ENCODE data around the gene GTF3C5. TPM values are rescaled to one million over a fixed set of nuclear protein-coding genes. Genes with fewer than 3 reads are reported as not detected.
A peak's percentile ranks its signal among the peaks of the same experiment; 100 is the strongest.
"Not testable (repeated sequence)": the region's sequence is repeated elsewhere in the genome, so short reads cannot be mapped to it uniquely, and the experiment has no call there.

The GTF3C5 gene
- total RNA-seq, 1 experiment from 2014 or later: 104 TPM

GRCh38 chr9:133060417-133060841 is 29.6 kb downstream of the GTF3C5 start:
- ChIA-PET POLR2A (interaction anchor here (0.7 kb wide), 1 partner anchor 39 kb away, joined by 3 read pairs; no protein-coding TSS in a partner anchor), CTCF (interaction anchor here (0.7 to 3.0 kb wide), 8 partner anchors 9 to 126 kb away, joined by 3 to 13 read pairs (median 4); partner anchors contain the start of gene GTF3C5)
- Mint-ChIP-seq H3K27ac (peak overlapping the region; percentile 94), H3K9me3 (no peaks in the 10 kb centered on the region), H3K4me1 (peaks cover 35% of the 10 kb centered on the region), H3K27me3 (ENCODE audit: low read depth) (no peaks in the 10 kb centered on the region), H3K36me3 (peaks cover 13% of the 10 kb centered on the region), H3K4me3 (no peak overlapping the region; the same call in 1 of the 2 replicates)
- DNase-seq (ENCODE audit: low spot score) (no peak), ATAC-seq (peak; percentile 79)
- TF ChIP-seq PRDM15 (CRISPR knock-in tag; IDR thresholded peaks at IDR 0.05) (no peak), ZNF416 (CRISPR knock-in tag; IDR thresholded peaks at IDR 0.05) (no peak)

DNA sequence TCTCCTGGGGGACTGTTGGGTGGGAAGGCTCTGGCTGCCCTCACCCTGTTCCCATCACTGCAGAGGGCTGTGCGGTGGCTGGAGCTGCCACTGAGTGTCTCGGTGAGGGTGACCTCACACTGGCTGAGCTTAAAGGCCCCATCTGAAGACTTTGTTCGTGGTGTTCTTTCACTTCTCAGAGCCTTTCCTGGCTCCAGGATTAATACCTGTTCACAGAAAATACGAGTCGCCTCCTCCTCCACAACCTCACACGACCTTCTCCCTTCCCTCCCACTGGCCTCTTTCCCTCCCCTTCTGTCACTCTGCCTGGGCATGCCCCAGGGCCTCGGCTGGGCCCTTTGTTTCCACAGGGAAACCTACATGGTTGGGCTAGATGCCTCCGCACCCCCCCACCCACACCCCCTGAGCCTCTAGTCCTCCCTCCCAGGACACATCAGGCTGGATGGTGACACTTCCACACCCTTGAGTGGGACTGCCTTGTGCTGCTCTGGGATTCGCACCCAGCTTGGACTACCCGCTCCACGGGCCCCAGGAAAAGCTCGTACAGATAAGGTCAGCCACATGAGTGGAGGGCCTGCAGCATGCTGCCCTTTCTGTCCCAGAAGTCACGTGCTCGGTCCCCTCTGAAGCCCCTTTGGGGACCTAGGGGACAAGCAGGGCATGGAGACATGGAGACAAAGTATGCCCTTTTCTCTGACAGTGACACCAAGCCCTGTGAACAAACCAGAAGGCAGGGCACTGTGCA is 30.4 kb downstream of the GTF3C5 start:
- ATAC-seq: peak; percentile 47
- H3K4me1 Mint-ChIP-seq: peaks cover 35% of the 10 kb centered on the region
- peak overlapping the region; percentile 74; the same call in 1 of the 2 replicates for H3K27ac Mint-ChIP-seq
- POLR2A ChIA-PET; DNase-seq (ENCODE audit: low spot score); H3K9me3 Mint-ChIP-seq; H3K27me3 Mint-ChIP-seq (ENCODE audit: low read depth); H3K4me3 Mint-ChIP-seq; H3K36me3 Mint-ChIP-seq: not testable (repeated sequence)
- CTCF ChIA-PET: interaction anchor here (1.3 to 3.0 kb wide), 5 partner anchors 9 to 125 kb away, joined by 3 to 13 read pairs (median 4); partner anchors contain the start of gene GTF3C5

- H3K9me3 Mint-ChIP-seq; ATAC-seq; H3K4me3 Mint-ChIP-seq; H3K27me3 Mint-ChIP-seq (ENCODE audit: low read depth); POLR2A ChIA-PET; DNase-seq (ENCODE audit: low spot score); H3K36me3 Mint-ChIP-seq: not testable (repeated sequence)
- H3K27ac Mint-ChIP-seq: peak within 1 kb of the TSS; percentile 74; the same call in 1 of the 2 replicates
- peaks cover 35% of the 10 kb centered on the region for H3K4me1 Mint-ChIP-seq
- CTCF ChIA-PET: interaction anchor here (1.3 to 3.0 kb wide), 2 partner anchors 82 to 124 kb away, joined by 3 to 13 read pairs; no protein-coding TSS in a partner anchor
Measured at GRCh38 chr9:133061764-133062145, 31.0 kb downstream of the GTF3C5 start, which contains the start of gene CEL. TSS of gene CEL (plus strand) at chr9:133061981. CDS start at chr9:133062003, 22 bp downstream.

DNA sequence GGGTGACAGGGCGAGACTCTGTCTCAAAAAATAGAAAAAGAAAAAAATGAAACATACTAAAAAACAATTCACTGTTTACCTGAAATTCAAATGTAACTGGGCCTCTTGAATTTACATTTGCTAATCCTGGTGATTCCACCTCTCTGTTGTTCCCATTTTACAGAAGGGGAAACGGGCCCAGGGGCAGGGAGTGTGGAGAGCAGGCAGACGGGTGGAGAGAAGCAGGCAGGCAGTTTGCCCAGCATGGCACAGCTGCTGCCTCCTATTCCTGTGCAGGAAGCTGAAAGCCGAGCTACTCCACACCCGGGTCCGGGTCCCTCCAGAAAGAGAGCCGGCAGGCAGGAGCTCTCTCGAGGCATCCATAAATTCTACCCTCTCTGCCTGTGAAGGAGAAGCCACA is 31.8 kb downstream of the GTF3C5 start:
- CTCF ChIA-PET: interaction anchor here (2.1 to 2.2 kb wide), 2 partner anchors 81 to 125 kb away, joined by 5 to 9 read pairs; no protein-coding TSS in a partner anchor
- H3K27me3 Mint-ChIP-seq (ENCODE audit: low read depth): not testable (repeated sequence)

DNA sequence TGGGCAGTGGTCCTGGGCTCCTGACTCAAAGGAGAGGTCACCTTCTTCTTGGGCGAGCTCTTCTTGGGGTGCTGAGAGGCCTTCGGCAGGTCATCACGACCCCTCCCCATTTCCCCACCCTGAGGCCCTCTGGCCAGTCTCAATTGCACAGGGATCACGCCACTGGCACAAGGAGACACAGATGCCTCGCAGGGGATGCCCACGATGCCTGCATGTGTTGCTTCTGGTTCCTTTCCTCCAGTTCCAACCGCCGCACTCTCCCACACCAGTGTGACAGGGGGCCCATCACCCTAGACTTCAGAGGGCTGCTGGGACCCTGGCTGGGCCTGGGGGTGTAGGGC is 32.3 kb downstream of the GTF3C5 start:
- DNase-seq (ENCODE audit: low spot score): no peak
- CTCF ChIA-PET: interaction anchor here (2.1 to 2.2 kb wide), 2 partner anchors 81 to 125 kb away, joined by 5 to 9 read pairs; no protein-coding TSS in a partner anchor
- peaks cover 35% of the 10 kb centered on the region for H3K4me1 Mint-ChIP-seq

More for the DNA sequence above, 31.8 kb downstream of the GTF3C5 start:
- peaks cover 35% of the 10 kb centered on the region for H3K4me1 Mint-ChIP-seq
- H3K27ac Mint-ChIP-seq; H3K36me3 Mint-ChIP-seq; DNase-seq (ENCODE audit: low spot score); ATAC-seq; H3K4me3 Mint-ChIP-seq; POLR2A ChIA-PET; H3K9me3 Mint-ChIP-seq: not testable (repeated sequence)

DNA sequence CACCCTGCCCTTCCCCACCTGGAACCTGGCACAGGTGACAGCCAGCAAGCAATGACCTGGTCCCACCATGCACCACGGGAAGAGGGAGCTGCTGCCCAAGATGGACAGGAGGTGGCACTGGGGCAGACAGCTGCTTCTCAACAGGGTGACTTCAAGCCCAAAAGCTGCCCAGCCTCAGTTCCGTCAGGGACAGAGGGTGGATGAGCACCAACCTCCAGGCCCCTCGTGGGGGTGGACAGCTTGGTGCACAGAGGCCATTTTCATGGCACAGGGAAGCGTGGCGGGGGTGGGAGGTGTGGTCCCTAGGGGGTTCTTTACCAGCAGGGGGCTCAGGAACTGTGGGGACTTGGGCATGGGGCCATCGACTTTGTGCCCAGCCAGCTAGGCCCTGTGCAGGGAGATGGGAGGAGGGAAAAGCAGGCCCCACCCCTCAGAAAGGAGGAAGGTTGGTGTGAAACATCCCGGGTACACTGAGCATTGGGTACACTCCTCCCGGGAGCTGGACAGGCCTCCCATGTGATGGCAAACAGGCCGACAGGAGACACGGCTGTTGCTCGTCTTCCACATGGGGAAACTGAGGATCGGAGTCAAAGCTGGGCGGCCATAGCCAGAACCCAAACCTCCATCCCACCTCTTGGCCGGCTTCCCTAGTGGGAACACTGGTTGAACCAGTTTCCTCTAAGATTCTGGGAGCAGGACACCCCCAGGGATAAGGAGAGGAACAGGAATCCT is 32.9 kb downstream of the GTF3C5 start:
- Mint-ChIP-seq H3K4me1 (peaks cover 32% of the 10 kb centered on the region), H3K27ac (0 out of 2 replicates have a peak overlapping the region, but pooled peaks have one; percentile 11), H3K36me3 (no peaks in the 10 kb centered on the region), H3K27me3 (ENCODE audit: low read depth) (no peaks in the 10 kb centered on the region), H3K4me3 (no peak overlapping the region), H3K9me3 (no peaks in the 10 kb centered on the region)
- ChIA-PET CTCF (interaction anchor here (2.1 to 2.2 kb wide), 2 partner anchors 80 to 124 kb away, joined by 5 to 9 read pairs; no protein-coding TSS in a partner anchor), POLR2A (interaction anchor here (0.6 kb wide), 1 partner anchor 367 kb away, joined by 4 read pairs; no protein-coding TSS in a partner anchor)
- DNase-seq (ENCODE audit: low spot score) (no peak), ATAC-seq (no peak)
- no peak for TF ChIP-seq PREB (CRISPR knock-in tag; IDR thresholded peaks at IDR 0.05; ENCODE audit: borderline replicate concordance)
- no peak for TF ChIP-seq NR2C2 (CRISPR knock-in tag; IDR thresholded peaks at IDR 0.05)
- TF ChIP-seq, protein P1, sequence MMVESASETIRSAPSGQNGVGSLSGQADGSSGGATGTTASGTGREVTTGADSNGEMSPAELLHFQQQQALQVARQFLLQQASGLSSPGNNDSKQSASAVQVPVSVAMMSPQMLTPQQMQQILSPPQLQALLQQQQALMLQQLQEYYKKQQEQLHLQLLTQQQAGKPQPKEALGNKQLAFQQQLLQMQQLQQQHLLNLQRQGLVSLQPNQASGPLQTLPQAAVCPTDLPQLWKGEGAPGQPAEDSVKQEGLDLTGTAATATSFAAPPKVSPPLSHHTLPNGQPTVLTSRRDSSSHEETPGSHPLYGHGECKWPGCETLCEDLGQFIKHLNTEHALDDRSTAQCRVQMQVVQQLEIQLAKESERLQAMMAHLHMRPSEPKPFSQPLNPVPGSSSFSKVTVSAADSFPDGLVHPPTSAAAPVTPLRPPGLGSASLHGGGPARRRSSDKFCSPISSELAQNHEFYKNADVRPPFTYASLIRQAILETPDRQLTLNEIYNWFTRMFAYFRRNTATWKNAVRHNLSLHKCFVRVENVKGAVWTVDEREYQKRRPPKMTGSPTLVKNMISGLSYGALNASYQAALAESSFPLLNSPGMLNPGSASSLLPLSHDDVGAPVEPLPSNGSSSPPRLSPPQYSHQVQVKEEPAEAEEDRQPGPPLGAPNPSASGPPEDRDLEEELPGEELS (CRISPR knock-in tag; IDR thresholded peaks at IDR 0.05): no peak
- TF ChIP-seq ATF2 (CRISPR knock-in tag; IDR thresholded peaks at IDR 0.05; ENCODE audit: borderline replicate concordance, low read depth): no peak
- no peak for TF ChIP-seq FOXK1 (CRISPR knock-in tag; IDR thresholded peaks at IDR 0.05)
- TF ChIP-seq SMAD4 (CRISPR knock-in tag; IDR thresholded peaks at IDR 0.05): no peak
- no peak for TF ChIP-seq SOX15 (CRISPR knock-in tag; IDR thresholded peaks at IDR 0.05)

More for the DNA sequence above, 32.3 kb downstream of the GTF3C5 start:
- Mint-ChIP-seq H3K4me3 (no peak overlapping the region), H3K27ac (0 out of 2 replicates have a peak overlapping the region, but pooled peaks have one; percentile 11), H3K27me3 (ENCODE audit: low read depth) (no peaks in the 10 kb centered on the region), H3K9me3 (no peaks in the 10 kb centered on the region), H3K36me3 (no peaks in the 10 kb centered on the region)
- POLR2A ChIA-PET: no interaction called here
- TF ChIP-seq NR1H2 (CRISPR knock-in tag; IDR thresholded peaks at IDR 0.05): no peak
- ATAC-seq: no peak

Measured in WTC11 (cell line).